ENCODE results near the gene PPM1A. TPM values are rescaled to one million over a fixed set of nuclear protein-coding genes. Genes with fewer than 3 reads are reported as not detected.

PPM1A gene
- total and polyA plus RNA-seq, 2 donors (not counting 3 experiments of a cell fraction or from before 2014, with no cell fraction given): 14.1 to 33.9 TPM

DNA sequence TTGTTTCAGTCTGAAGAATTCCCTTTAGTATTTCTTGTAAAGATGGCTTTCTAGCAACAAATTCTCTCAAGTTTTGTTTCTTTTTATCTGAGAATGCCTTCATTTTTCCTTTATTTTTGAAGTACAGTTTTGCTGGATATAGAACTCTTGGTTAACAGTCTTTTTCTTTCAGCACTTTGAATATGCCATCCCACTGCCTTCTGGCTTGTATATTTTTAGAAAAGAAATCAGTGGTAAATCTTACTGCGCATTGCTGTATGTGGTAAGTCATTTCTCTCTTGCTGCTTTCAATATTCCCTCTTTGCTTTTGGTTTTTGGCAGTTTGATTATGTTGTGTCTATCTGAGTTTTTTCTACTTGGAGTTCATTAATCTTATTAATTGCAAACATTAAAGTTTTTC lies 16.8 kb upstream of the PPM1A start:
- POLR2A ChIA-PET: no interaction called here
- dilution Hi-C loops (cut with MboI; ENCODE audit: extremely low pct_ligation_motif_present, low sequenced_read_pairs) (no loop called here), intact Hi-C loops (cut with micrococcal nuclease) (no loop called here)
- no peak overlapping the region for H2AFZ ChIP-seq (ENCODE audit: low read depth, low read length)
- H3K36me3 ChIP-seq (ENCODE audit: control insufficient read depth in 2 of 2, extremely low read depth in 1 of 2, insufficient read depth in 2 of 2, low read length in 2 of 2): no peaks in the 10 kb centered on the region
- peaks cover 4 to 23% of the 10 kb centered on the region in 2 experiments for H3K27me3 ChIP-seq (ENCODE audit: control insufficient read depth in 2 of 2, insufficient read depth in 2 of 2, low read length in 2 of 2)
- no peaks in the 10 kb centered on the region for H3K9me3 ChIP-seq (replicated peaks; ENCODE audit: control insufficient read depth, insufficient read depth, low read length)
- BruUV-seq (replicated peaks): no TSS peak
- H3K9me1 ChIP-seq (replicated peaks; ENCODE audit: control insufficient read depth, extremely low read depth, insufficient read depth, low read length): no peaks in the 10 kb centered on the region
- H3K4me2 ChIP-seq (ENCODE audit: insufficient read depth, low read length): no peak overlapping the region
- no peaks in the 10 kb centered on the region for H3K4me1 ChIP-seq (ENCODE audit: control insufficient read depth, extremely low read depth, insufficient read depth, low read length)
- H3K9ac ChIP-seq (replicated peaks; ENCODE audit: extremely low read depth, insufficient read depth, low read length): no peak overlapping the region
- no peak overlapping the region for H3K27ac ChIP-seq (ENCODE audit: insufficient read depth, low read depth, low read length)
- no peaks in the 10 kb centered on the region for H4K20me1 ChIP-seq (replicated peaks; ENCODE audit: control insufficient read depth, extremely low read depth, insufficient read depth, low read length)
- no peaks in the 10 kb centered on the region for H3K79me2 ChIP-seq (ENCODE audit: control insufficient read depth, insufficient read depth, low read length)
- TF ChIP-seq FOS (IDR thresholded peaks at IDR 0.05; ENCODE audit: borderline replicate concordance, insufficient read depth, low read length) (no peak), MAX (IDR thresholded peaks at IDR 0.05; ENCODE audit: insufficient read depth, insufficient read length) (no peak), POLR2A (IDR thresholded peaks at IDR 0.05; ENCODE audit: low read depth, low read length) (no peak), POLR2AphosphoS5 (IDR thresholded peaks at IDR 0.05; ENCODE audit: insufficient read depth, low read depth, low read length) (no peak), EZH2 (IDR thresholded peaks at IDR 0.05; ENCODE audit: borderline replicate concordance, low read depth, low read length, severe bottlenecking) (no peak), GATA2 (IDR thresholded peaks at IDR 0.05; ENCODE audit: insufficient read depth, insufficient read length, low read depth, low read length) (no peak), MYC (IDR thresholded peaks at IDR 0.05; ENCODE audit: low read depth, low read length) (no peak), JUN (IDR thresholded peaks at IDR 0.05; ENCODE audit: borderline replicate concordance, insufficient read depth, insufficient read length, low read depth) (no peak)
- TF ChIP-seq, protein P1, sequence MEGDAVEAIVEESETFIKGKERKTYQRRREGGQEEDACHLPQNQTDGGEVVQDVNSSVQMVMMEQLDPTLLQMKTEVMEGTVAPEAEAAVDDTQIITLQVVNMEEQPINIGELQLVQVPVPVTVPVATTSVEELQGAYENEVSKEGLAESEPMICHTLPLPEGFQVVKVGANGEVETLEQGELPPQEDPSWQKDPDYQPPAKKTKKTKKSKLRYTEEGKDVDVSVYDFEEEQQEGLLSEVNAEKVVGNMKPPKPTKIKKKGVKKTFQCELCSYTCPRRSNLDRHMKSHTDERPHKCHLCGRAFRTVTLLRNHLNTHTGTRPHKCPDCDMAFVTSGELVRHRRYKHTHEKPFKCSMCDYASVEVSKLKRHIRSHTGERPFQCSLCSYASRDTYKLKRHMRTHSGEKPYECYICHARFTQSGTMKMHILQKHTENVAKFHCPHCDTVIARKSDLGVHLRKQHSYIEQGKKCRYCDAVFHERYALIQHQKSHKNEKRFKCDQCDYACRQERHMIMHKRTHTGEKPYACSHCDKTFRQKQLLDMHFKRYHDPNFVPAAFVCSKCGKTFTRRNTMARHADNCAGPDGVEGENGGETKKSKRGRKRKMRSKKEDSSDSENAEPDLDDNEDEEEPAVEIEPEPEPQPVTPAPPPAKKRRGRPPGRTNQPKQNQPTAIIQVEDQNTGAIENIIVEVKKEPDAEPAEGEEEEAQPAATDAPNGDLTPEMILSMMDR (IDR thresholded peaks at IDR 0.05; ENCODE audit: extremely low read depth in 1 of 2, insufficient read depth in 1 of 2, low read depth in 1 of 2, low read length in 2 of 2): no peak
- DNase-seq (ENCODE audit: low read depth, low spot score) (no peak), FAIRE-seq (no peak)
- no peak overlapping the region for H3K4me3 ChIP-seq (replicated peaks in 1 of 3; ENCODE audit: insufficient read depth in 1 of 3, low read depth in 1 of 3, low read length in 3 of 3)
- CTCF ChIA-PET: no interaction called here
